Mucosa of descending colon (tissue), 3 donors: ENCODE results near the gene RAB40A. TPM values are rescaled to one million over a fixed set of nuclear protein-coding genes. Genes with fewer than 3 reads are reported as not detected.
A peak's percentile ranks its signal among the peaks of the same experiment; 100 is the strongest.
"Not testable (repeated sequence)": the region's sequence is repeated elsewhere in the genome, so short reads cannot be mapped to it uniquely, and the experiment has no call there.

Source experiments
- ATAC-seq: fragments of 200-7000 bp; cut with Tn5 transposase; one replicate; pipeline ENCODE4 v1.9.1; 2020; ENCODE audit warnings: mild to moderate bottlenecking, moderate library complexity
- DNase-seq, 3 donors: peaks; one replicate each; pipeline ENCODE4 v3.0.0-alpha.2; 2020
- H3K36me3 ChIP-seq: fragments of 200-600 bp; one replicate; pipeline ENCODE4 v1.8.0; 2021; ENCODE audit warnings: low read depth, mild to moderate bottlenecking
- H3K4me1 ChIP-seq: fragments of 200-600 bp; one replicate; pipeline ENCODE4 v1.8.0; 2021; ENCODE audit warnings: low read depth, mild to moderate bottlenecking
- H3K4me3 ChIP-seq: fragments of 200-600 bp; one replicate; pipeline ENCODE4 v1.8.0; 2021; ENCODE audit warnings: mild to moderate bottlenecking
- H3K9me3 ChIP-seq: fragments of 200-600 bp; one replicate; pipeline ENCODE4 v1.8.0; 2021; ENCODE audit warnings: mild to moderate bottlenecking
- intact Hi-C, 2 donors: fragments of 100-400 bp; cut with DNase I in 1 of 2; cut with micrococcal nuclease in 1 of 2; formaldehyde crosslinking; loops; one replicate each; pipeline versions ENCODE4 v1.11.0 to v1.11.1; 2022; cut with DNase I, micrococcal nuclease
- total RNA-seq, 3 donors: library from RNA; stranded (reverse); fragmentation: NEBNext Ultra II Directional in 2 of 3; extraction: Animal tissue kit (Norgen Biotek cat#: 25700) in 2 of 3; gene quantifications; one replicate each; pipeline versions ENCODE4 v1.2.1 to v1.2.4, GENCODE V29; 2021 to 2023
- TF ChIP-seq, protein P1 (sequence below): fragments of 200-600 bp; IDR thresholded peaks from one replicate; pipeline ENCODE4 v1.8.0; 2022; ENCODE audit warnings: antibody characterized with exemption, mild to moderate bottlenecking
- donor health status: DM: no; HTN: no; CAD: no; lungs with moderate emphysema.
- donor health status: DM: no; HTN: no; CAD: no.
- donor health status: DM: no; HTN: yes; CAD: no.

RAB40A gene
- total RNA-seq, 3 donors from 2014 or later = 0.17 to 0.28 TPM; not detected in 1

DNA sequence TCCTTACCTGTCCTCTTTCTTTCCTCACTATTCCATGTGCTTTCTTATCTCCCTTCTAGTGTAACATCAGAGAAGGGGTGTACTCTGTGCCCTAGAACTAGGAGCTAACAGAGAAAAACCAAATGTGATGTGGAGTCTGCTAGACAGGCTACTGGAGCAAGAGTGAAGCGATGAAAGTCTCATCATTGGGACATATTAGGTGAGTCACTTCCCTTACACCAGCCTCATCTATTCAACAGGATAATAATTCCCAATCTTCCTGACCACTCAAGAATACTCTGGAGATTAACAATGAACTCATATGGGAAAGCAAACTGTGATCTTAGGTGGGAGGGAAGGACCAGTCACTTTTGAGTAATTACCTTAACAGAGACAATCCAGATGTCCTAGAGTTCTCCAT lies 58.1 kb downstream of the RAB40A start:
- intact Hi-C loops = loop anchor here (5.0 to 10.0 kb wide), 2 partner anchors 116 to 119 kb away; no protein-coding TSS in a partner anchor
- no peak for DNase-seq
- Histone ChIP-seq H3K9me3 (no peaks in the 10 kb centered on the region), H3K4me3 (no peak overlapping the region), H3K4me1 (no peaks in the 10 kb centered on the region), H3K36me3 (no peaks in the 10 kb centered on the region)
- ATAC-seq = no peak
- TF ChIP-seq, protein P1, sequence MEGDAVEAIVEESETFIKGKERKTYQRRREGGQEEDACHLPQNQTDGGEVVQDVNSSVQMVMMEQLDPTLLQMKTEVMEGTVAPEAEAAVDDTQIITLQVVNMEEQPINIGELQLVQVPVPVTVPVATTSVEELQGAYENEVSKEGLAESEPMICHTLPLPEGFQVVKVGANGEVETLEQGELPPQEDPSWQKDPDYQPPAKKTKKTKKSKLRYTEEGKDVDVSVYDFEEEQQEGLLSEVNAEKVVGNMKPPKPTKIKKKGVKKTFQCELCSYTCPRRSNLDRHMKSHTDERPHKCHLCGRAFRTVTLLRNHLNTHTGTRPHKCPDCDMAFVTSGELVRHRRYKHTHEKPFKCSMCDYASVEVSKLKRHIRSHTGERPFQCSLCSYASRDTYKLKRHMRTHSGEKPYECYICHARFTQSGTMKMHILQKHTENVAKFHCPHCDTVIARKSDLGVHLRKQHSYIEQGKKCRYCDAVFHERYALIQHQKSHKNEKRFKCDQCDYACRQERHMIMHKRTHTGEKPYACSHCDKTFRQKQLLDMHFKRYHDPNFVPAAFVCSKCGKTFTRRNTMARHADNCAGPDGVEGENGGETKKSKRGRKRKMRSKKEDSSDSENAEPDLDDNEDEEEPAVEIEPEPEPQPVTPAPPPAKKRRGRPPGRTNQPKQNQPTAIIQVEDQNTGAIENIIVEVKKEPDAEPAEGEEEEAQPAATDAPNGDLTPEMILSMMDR = no peak

DNA sequence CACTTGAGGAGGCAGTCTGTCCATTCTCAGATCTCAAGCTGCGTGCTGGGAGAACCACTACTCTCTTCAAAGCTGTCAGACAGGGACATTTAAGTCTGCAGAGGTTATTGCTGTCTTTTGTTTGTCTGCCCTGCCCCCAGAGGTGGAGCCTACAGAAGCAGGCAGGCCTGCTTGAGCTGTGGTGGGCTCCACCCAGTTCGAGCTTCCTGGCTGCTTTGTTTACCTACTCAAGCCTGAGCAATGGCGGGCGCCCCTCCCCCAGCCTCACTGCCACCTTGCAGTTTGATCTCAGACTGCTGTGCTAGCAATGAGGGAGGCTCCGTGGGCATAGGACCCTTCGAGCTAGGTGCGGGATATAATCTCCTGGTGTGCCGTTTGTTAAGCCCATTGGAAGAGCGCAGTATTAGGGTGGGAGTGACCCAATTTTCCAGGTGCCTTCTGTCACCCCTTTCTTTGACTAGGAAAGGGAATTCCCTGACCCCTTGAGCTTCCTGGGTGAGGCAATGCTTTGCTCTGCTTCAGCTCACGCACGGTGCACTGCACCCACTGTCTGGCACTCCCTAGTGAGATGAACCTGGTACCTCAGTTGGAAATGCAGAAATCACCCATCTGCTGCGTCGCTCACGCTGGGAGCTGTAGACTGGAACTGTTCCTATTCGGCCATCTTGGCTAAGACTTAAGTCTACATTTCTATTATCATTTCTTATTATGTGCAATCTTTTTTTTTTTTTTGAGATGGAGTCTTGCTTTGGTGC lies 59.1 kb downstream of the RAB40A start:
- H3K9me3 ChIP-seq, H3K36me3 ChIP-seq, H3K4me1 ChIP-seq, H3K4me3 ChIP-seq, ATAC-seq: not testable (repeated sequence)
- DNase-seq = peak; percentile 21 to 49 (median 28)
- intact Hi-C loops = loop anchor here (5.0 to 10.0 kb wide), 2 partner anchors 115 to 118 kb away; no protein-coding TSS in a partner anchor

DNA sequence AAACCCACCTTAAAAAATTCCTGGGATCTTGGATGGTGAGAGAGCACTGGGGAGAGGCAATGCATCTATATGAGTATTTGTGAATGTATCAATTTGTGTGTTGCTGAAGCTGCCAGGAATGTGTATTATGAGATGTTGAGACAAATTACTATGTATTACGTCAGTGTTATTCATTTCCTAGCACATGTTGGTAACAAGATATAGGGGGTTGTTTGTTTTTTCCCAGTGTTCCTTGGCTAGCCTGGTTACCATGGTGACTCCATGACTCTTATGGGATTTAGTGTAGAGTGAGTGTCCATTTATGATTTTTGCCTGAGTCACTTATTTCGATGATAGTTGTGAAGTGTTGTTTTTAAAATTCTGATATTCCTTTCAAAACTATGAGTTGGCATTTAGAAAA lies 65.6 kb downstream of the RAB40A start:
- TF ChIP-seq, protein P1 = no peak
- Histone ChIP-seq H3K4me3 (no peak overlapping the region), H3K36me3 (no peaks in the 10 kb centered on the region), H3K4me1 (no peaks in the 10 kb centered on the region), H3K9me3 (no peaks in the 10 kb centered on the region)
- intact Hi-C loops = no loop called here
- no peak for ATAC-seq
- no peak for DNase-seq

Other genes starting within 250 kb of the RAB40A start
- gene TCEAL5, start 242.7 kb downstream of the RAB40A start, total RNA-seq = under 1 TPM in 1 of 3 donors, not detected in 2; 0.92 TPM
- gene BEX2, start 208.5 kb downstream of the RAB40A start, total RNA-seq = 1 to 10 TPM; 4.6 to 5.5 (median 4.9) TPM
- 10 to 100 TPM in 1 of 3 donors, 1 to 10 TPM in 1, under 1 TPM in 1; 0.61 to 12.1 (median 2.2) TPM for gene TCEAL7, start 189.2 kb downstream of the RAB40A start, total RNA-seq
- 10 to 100 TPM; 20.9 to 29.6 (median 27.3) TPM for gene TCEAL9, start 163.0 kb downstream of the RAB40A start, total RNA-seq
- gene BEX3, start 143.0 kb downstream of the RAB40A start, total RNA-seq = 10 to 100 TPM; 21.5 to 74.1 (median 35.6) TPM
- 10 to 100 TPM in 2 of 3 donors, 1 to 10 TPM in 1; 8.7 to 68.0 (median 28.6) TPM for gene TCEAL4, start 66.0 kb upstream of the RAB40A start, total RNA-seq
- 10 to 100 TPM in 1 of 3 donors, 1 to 10 TPM in 2; 3.3 to 29.7 (median 9.6) TPM for gene TCEAL3, start 88.5 kb upstream of the RAB40A start, total RNA-seq
- 10 to 100 TPM in 2 of 3 donors, 1 to 10 TPM in 1; 7.2 to 44.0 (median 19.3) TPM for gene TCEAL1, start 109.5 kb upstream of the RAB40A start, total RNA-seq
- gene MORF4L2, start 167.2 kb upstream of the RAB40A start, total RNA-seq = 100 to 1,000 TPM; 140 to 183 (median 181) TPM
- under 1 TPM in 1 of 3 donors, not detected in 2; 0.43 TPM for gene TMEM31, start 191.4 kb upstream of the RAB40A start, total RNA-seq